AG04449 (cell line): ENCODE measurements around the gene SRD5A2.

Experiments used
- CTCF ChIA-PET: fragments of 350-600 bp; formaldehyde crosslinking; extraction: SDS; loops from one replicate; lab custom pipeline; 2021; ENCODE audit warnings: antibody characterized with exemption; lab: Yijun Ruan, JAX
- POLR2A ChIA-PET: fragments of 400-600, 350-600 bp; formaldehyde crosslinking; extraction: SDS; loops from one replicate; lab custom pipeline; 2020; ENCODE audit warnings: antibody characterized with exemption, inconsistent platforms; lab: Yijun Ruan, JAX
- DNase-seq: peaks from one replicate; pipeline ENCODE4 v3.0.0-alpha.2; 2010; ENCODE audit warnings: low read depth, low spot score
- H3K4me3 ChIP-seq: 2 replicates; pipeline ENCODE4 v1.5.1; 2011; ENCODE audit warnings: low read depth, mild to moderate bottlenecking, control low read depth, low read length
- CTCF ChIP-seq: IDR thresholded peaks from one replicate; pipeline ENCODE4 v1.5.1; 2011; ENCODE audit warnings: mild to moderate bottlenecking, moderate library complexity, low read length, control low read depth, inconsistent platforms; ENCODE audit not compliant: insufficient read depth; ENCODE audit errors: missing control alignments

The SRD5A2 gene

GRCh38 chr2:31528823-31529222 lies 51.9 kb downstream of the SRD5A2 start:
- ChIA-PET POLR2A (no interaction called here), CTCF (interaction anchor here (1.7 kb wide), 1 partner anchor 195 kb away, joined by 5 read pairs; no protein-coding TSS in a partner anchor)
- no peak for DNase-seq
- H3K4me3 ChIP-seq, result no peak overlapping the region
- TF ChIP-seq CTCF, result no peak

GRCh38 chr2:31526946-31527732 lies 53.6 kb downstream of the SRD5A2 start:
- no peak for DNase-seq
- CTCF ChIA-PET, result interaction anchor here (0.6 to 5.5 kb wide), 3 partner anchors 112 to 811 kb away, joined by 3 to 53 read pairs (median 4); partner anchors contain the start of gene XDH
- H3K4me3 ChIP-seq, result no peak overlapping the region
- POLR2A ChIA-PET, result no interaction called here
- no peak for TF ChIP-seq CTCF

GRCh38 chr2:31525876-31526275 lies 54.9 kb downstream of the SRD5A2 start:
- CTCF ChIA-PET, result interaction anchor here (0.7 to 5.5 kb wide), 6 partner anchors 10 to 810 kb away, joined by 3 to 53 read pairs (median 6); partner anchors contain the start of gene XDH
- no peak for TF ChIP-seq CTCF
- POLR2A ChIA-PET, result no interaction called here

GRCh38 chr2:31524592-31524991 lies 56.1 kb downstream of the SRD5A2 start:
- DNase-seq, result no peak
- CTCF ChIA-PET, result interaction anchor here (0.7 to 5.5 kb wide), 24 partner anchors 8 to 815 kb away, joined by 3 to 68 read pairs (median 8); partner anchors contain the start of gene XDH
- no peak for TF ChIP-seq CTCF
- POLR2A ChIA-PET, result no interaction called here
- H3K4me3 ChIP-seq, result no peak overlapping the region

More at GRCh38 chr2:31525876-31526275, 54.9 kb downstream of the SRD5A2 start:
- H3K4me3 ChIP-seq, result no peak overlapping the region
- DNase-seq, result no peak

- CTCF ChIA-PET, result interaction anchor here (0.6 to 5.5 kb wide), 39 partner anchors 9 to 815 kb away, joined by 3 to 68 read pairs (median 5); partner anchors contain the start of genes EHD3 and XDH
- POLR2A ChIA-PET, result no interaction called here
- peak; percentile 50 for TF ChIP-seq CTCF
Measured at GRCh38 chr2:31523871-31524492, 56.8 kb downstream of the SRD5A2 start.

GRCh38 chr2:31522786-31523185 lies 58.0 kb downstream of the SRD5A2 start:
- no peak for DNase-seq
- POLR2A ChIA-PET, result no interaction called here
- CTCF ChIA-PET, result interaction anchor here (0.8 to 5.5 kb wide), 38 partner anchors 10 to 811 kb away, joined by 3 to 68 read pairs (median 5); partner anchors contain the start of genes EHD3 and XDH
- no peak overlapping the region for H3K4me3 ChIP-seq
- no peak for TF ChIP-seq CTCF

More at GRCh38 chr2:31523871-31524492, 56.8 kb downstream of the SRD5A2 start:
- H3K4me3 ChIP-seq, result no peak overlapping the region
- DNase-seq, result no peak
